ENCODE measurements around the gene CRAMP1.

The CRAMP1 gene

GRCh38 chr16:1597154-1597553 is 15.0 kb upstream of the CRAMP1 start:
- Histone ChIP-seq H3K36me3 (ENCODE audit: control insufficient read depth in 1 of 2, insufficient read depth in 2 of 2, low read length in 2 of 2) (peaks cover 0 to 5% of the 10 kb centered on the region in 2 donors), H3K27ac (ENCODE audit: low read depth, low read length) (no peak overlapping the region), H3K27me3 (ENCODE audit: control insufficient read depth in 1 of 2, insufficient read depth in 2 of 2, low read length in 2 of 2) (no peaks in the 10 kb centered on the region), H3K9me3 (ENCODE audit: control insufficient read depth in 1 of 2, low read length in 2 of 2) (no peaks in the 10 kb centered on the region), H3K9ac (ENCODE audit: low read depth in 1 of 2, low read length in 2 of 2) (no peak overlapping the region), H3K4me3 (ENCODE audit: low read depth in 1 of 2, low read length in 2 of 2) (no peak overlapping the region), H3K4me1 (ENCODE audit: control insufficient read depth in 1 of 2, insufficient read depth in 2 of 2, low read length in 2 of 2) (no peaks in the 10 kb centered on the region)

DNA sequence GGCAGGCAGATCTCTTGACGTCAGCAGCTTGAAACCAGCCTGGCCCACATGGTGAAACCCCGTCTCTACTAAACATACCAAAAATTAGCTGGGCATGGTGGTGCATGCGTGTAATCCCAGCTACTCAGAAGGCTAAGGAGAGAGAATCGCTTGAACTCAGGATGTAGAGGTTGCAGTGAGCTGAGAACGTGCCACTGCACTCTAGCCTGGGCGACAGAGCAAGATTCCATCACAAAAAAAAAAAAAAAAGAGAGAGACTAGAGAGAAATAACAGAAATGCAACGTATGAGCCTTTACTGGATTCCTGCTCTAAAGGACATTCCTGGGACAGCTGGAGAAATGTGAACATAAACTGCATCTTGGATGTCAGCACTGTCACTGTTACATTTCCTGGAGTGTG is 11.1 kb upstream of the CRAMP1 start:
- Histone ChIP-seq H3K4me1 (ENCODE audit: control insufficient read depth in 1 of 2, insufficient read depth in 2 of 2, low read length in 2 of 2) (no peaks in the 10 kb centered on the region), H3K4me3 (ENCODE audit: low read depth in 1 of 2, low read length in 2 of 2) (no peak overlapping the region), H3K27me3 (ENCODE audit: control insufficient read depth in 1 of 2, insufficient read depth in 2 of 2, low read length in 2 of 2) (no peaks in the 10 kb centered on the region), H3K9ac (ENCODE audit: low read depth in 1 of 2, low read length in 2 of 2) (no peak overlapping the region), H3K36me3 (ENCODE audit: control insufficient read depth in 1 of 2, insufficient read depth in 2 of 2, low read length in 2 of 2) (peaks cover 0 to 8% of the 10 kb centered on the region in 2 donors), H3K27ac (ENCODE audit: low read depth, low read length) (no peak overlapping the region), H3K9me3 (ENCODE audit: control insufficient read depth in 1 of 2, low read length in 2 of 2) (no peaks in the 10 kb centered on the region)

DNA sequence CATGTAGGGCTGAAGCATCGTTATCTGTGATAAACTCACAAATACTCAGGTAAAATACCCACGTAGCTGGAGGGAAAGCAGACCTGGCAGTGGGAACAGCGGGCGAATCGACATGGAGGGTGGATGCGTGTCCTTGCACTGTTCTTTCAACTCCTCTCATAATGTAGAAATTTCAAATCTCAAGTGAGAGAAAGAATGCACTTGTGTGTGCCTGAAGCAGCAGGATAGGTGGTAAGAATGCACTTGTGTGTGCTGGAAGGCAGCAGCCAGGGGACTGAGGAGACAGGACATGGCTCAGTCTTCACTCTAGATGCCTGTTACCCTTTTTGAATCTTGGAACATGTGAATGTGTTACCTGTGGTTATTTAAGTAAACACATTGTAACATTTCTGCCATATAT is 10.7 kb upstream of the CRAMP1 start:
- Histone ChIP-seq H3K27me3 (ENCODE audit: control insufficient read depth in 1 of 2, insufficient read depth in 2 of 2, low read length in 2 of 2) (no peaks in the 10 kb centered on the region), H3K4me1 (ENCODE audit: control insufficient read depth in 1 of 2, insufficient read depth in 2 of 2, low read length in 2 of 2) (no peaks in the 10 kb centered on the region), H3K9ac (ENCODE audit: low read depth in 1 of 2, low read length in 2 of 2) (no peak overlapping the region), H3K4me3 (ENCODE audit: low read depth in 1 of 2, low read length in 2 of 2) (no peak overlapping the region), H3K27ac (ENCODE audit: low read depth, low read length) (no peak overlapping the region), H3K36me3 (ENCODE audit: control insufficient read depth in 1 of 2, insufficient read depth in 2 of 2, low read length in 2 of 2) (peaks cover 0 to 8% of the 10 kb centered on the region in 2 donors), H3K9me3 (ENCODE audit: control insufficient read depth in 1 of 2, low read length in 2 of 2) (no peaks in the 10 kb centered on the region)

GRCh38 chr16:1602285-1602684 is 9.9 kb upstream of the CRAMP1 start:
- no peaks in the 10 kb centered on the region for H3K9me3 ChIP-seq (ENCODE audit: control insufficient read depth in 1 of 2, low read length in 2 of 2)
- no peak overlapping the region for H3K27ac ChIP-seq (ENCODE audit: low read depth, low read length)
- H3K4me3 ChIP-seq (ENCODE audit: low read depth in 1 of 2, low read length in 2 of 2) = no peak overlapping the region
- H3K27me3 ChIP-seq (ENCODE audit: control insufficient read depth in 1 of 2, insufficient read depth in 2 of 2, low read length in 2 of 2) = no peaks in the 10 kb centered on the region
- H3K9ac ChIP-seq (ENCODE audit: low read depth in 1 of 2, low read length in 2 of 2) = no peak overlapping the region
- H3K4me1 ChIP-seq (ENCODE audit: control insufficient read depth in 1 of 2, insufficient read depth in 2 of 2, low read length in 2 of 2) = no peaks in the 10 kb centered on the region
- H3K36me3 ChIP-seq (ENCODE audit: control insufficient read depth in 1 of 2, insufficient read depth in 2 of 2, low read length in 2 of 2) = peaks cover 0 to 13% of the 10 kb centered on the region in 2 donors

- no peak overlapping the region for H3K27ac ChIP-seq (ENCODE audit: low read depth, low read length)
- H3K27me3 ChIP-seq (ENCODE audit: control insufficient read depth in 1 of 2, insufficient read depth in 2 of 2, low read length in 2 of 2) = no peaks in the 10 kb centered on the region
- H3K9me3 ChIP-seq (ENCODE audit: control insufficient read depth in 1 of 2, low read length in 2 of 2) = no peaks in the 10 kb centered on the region
- peaks cover 10 to 17% of the 10 kb centered on the region in 2 donors for H3K4me1 ChIP-seq (ENCODE audit: control insufficient read depth in 1 of 2, insufficient read depth in 2 of 2, low read length in 2 of 2)
- peaks cover 0 to 8% of the 10 kb centered on the region in 2 donors for H3K36me3 ChIP-seq (ENCODE audit: control insufficient read depth in 1 of 2, insufficient read depth in 2 of 2, low read length in 2 of 2)
- no peak overlapping the region for H3K9ac ChIP-seq (ENCODE audit: low read depth in 1 of 2, low read length in 2 of 2)
- H3K4me3 ChIP-seq (ENCODE audit: low read depth in 1 of 2, low read length in 2 of 2) = no peak overlapping the region
These were observed 5.4 kb upstream of the CRAMP1 start for GRCh38 chr16:1606774-1607173.

- Histone ChIP-seq H3K36me3 (ENCODE audit: control insufficient read depth in 1 of 2, insufficient read depth in 2 of 2, low read length in 2 of 2) (peaks cover 0 to 5% of the 10 kb centered on the region in 2 donors), H3K9me3 (ENCODE audit: control insufficient read depth in 1 of 2, low read length in 2 of 2) (no peaks in the 10 kb centered on the region), H3K27me3 (ENCODE audit: control insufficient read depth in 1 of 2, insufficient read depth in 2 of 2, low read length in 2 of 2) (no peaks in the 10 kb centered on the region), H3K27ac (ENCODE audit: low read depth, low read length) (no peak overlapping the region), H3K9ac (ENCODE audit: low read depth in 1 of 2, low read length in 2 of 2) (no peak overlapping the region), H3K4me3 (ENCODE audit: low read depth in 1 of 2, low read length in 2 of 2) (no peak overlapping the region), H3K4me1 (ENCODE audit: control insufficient read depth in 1 of 2, insufficient read depth in 2 of 2, low read length in 2 of 2) (peaks cover 10 to 22% of the 10 kb centered on the region in 2 donors)
These were observed 4.2 kb upstream of the CRAMP1 start for GRCh38 chr16:1607971-1608370.

- H3K27me3 ChIP-seq (ENCODE audit: control insufficient read depth in 1 of 2, insufficient read depth in 2 of 2, low read length in 2 of 2) = no peaks in the 10 kb centered on the region
These were observed 1.9 kb upstream of the CRAMP1 start for GRCh38 chr16:1610071-1610898.

DNA sequence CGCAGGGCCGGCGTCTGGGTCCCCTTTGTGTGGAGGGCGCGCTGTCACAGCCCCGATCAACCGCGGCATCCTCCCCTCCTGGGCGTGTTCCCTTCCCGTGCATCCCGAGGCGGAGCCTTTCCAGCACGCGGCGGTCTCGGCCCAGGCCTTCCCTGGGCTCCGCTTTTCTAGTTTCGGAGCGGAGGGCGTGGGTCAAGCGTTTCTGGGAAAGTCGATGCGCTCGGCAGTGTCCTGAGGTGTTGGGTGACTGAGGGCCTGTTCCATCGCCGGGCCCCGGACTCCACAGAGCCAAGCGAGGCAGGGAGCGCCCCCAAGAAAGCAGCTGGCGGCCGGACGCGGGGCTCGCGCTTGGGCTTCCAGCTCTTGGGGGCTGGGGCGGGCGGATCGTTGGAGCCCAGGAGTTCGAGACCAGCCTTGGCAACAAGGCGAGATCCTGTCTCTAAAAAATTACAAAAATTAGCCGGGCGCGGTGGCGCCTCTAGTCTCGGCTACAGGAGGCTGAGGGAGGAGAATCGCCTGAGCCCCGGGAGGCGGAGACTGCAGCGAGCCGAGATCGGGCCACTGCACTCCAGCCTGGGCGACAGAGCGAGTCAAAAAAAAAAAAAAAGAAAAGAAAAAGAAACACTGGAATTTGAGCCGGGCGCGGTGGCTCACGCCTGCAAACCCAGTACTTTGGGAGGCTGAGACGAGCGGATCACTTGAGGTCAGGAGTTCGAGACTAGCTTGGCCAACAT is 1.1 kb upstream of the CRAMP1 start:
- Histone ChIP-seq H3K27me3 (ENCODE audit: control insufficient read depth in 1 of 2, insufficient read depth in 2 of 2, low read length in 2 of 2) (no peaks in the 10 kb centered on the region), H3K4me1 (ENCODE audit: control insufficient read depth in 1 of 2, insufficient read depth in 2 of 2, low read length in 2 of 2) (peaks cover 23 to 38% of the 10 kb centered on the region in 2 donors), H3K9ac (ENCODE audit: low read depth in 1 of 2, low read length in 2 of 2) (peak overlapping the region in 1 of 2 donors; percentile 38), H3K27ac (ENCODE audit: low read depth, low read length) (peak overlapping the region; percentile 65), H3K9me3 (ENCODE audit: control insufficient read depth in 1 of 2, low read length in 2 of 2) (no peaks in the 10 kb centered on the region), H3K36me3 (ENCODE audit: control insufficient read depth in 1 of 2, insufficient read depth in 2 of 2, low read length in 2 of 2) (peaks cover 0 to 5% of the 10 kb centered on the region in 2 donors), H3K4me3 (ENCODE audit: low read depth in 1 of 2, low read length in 2 of 2) (peak overlapping the region; percentile 74 to 81)

More at GRCh38 chr16:1610071-1610898, 1.9 kb upstream of the CRAMP1 start:
- H3K4me3 ChIP-seq (ENCODE audit: low read depth in 1 of 2, low read length in 2 of 2) = peak overlapping the region; percentile 63 to 81
- H3K9ac ChIP-seq (ENCODE audit: low read depth in 1 of 2, low read length in 2 of 2) = peak overlapping the region; percentile 57 to 66
- peaks cover 0 to 5% of the 10 kb centered on the region in 2 donors for H3K36me3 ChIP-seq (ENCODE audit: control insufficient read depth in 1 of 2, insufficient read depth in 2 of 2, low read length in 2 of 2)
- H3K9me3 ChIP-seq (ENCODE audit: control insufficient read depth in 1 of 2, low read length in 2 of 2) = no peaks in the 10 kb centered on the region
- H3K27ac ChIP-seq (ENCODE audit: low read depth, low read length) = peak overlapping the region; percentile 65
- H3K4me1 ChIP-seq (ENCODE audit: control insufficient read depth in 1 of 2, insufficient read depth in 2 of 2, low read length in 2 of 2) = peaks cover 19 to 35% of the 10 kb centered on the region in 2 donors

GRCh38 chr16:1613211-1613622 is 1.1 kb downstream of the CRAMP1 start:
- Histone ChIP-seq H3K27ac (ENCODE audit: low read depth, low read length) (no peak overlapping the region), H3K4me1 (ENCODE audit: control insufficient read depth in 1 of 2, insufficient read depth in 2 of 2, low read length in 2 of 2) (peaks cover 23 to 38% of the 10 kb centered on the region in 2 donors), H3K27me3 (ENCODE audit: control insufficient read depth in 1 of 2, insufficient read depth in 2 of 2, low read length in 2 of 2) (no peaks in the 10 kb centered on the region), H3K4me3 (ENCODE audit: low read depth in 1 of 2, low read length in 2 of 2) (peak overlapping the region; percentile 66 to 83), H3K9ac (ENCODE audit: low read depth in 1 of 2, low read length in 2 of 2) (peak overlapping the region; percentile 56 to 71), H3K36me3 (ENCODE audit: control insufficient read depth in 1 of 2, insufficient read depth in 2 of 2, low read length in 2 of 2) (peaks cover 7 to 17% of the 10 kb centered on the region in 2 donors), H3K9me3 (ENCODE audit: control insufficient read depth in 1 of 2, low read length in 2 of 2) (no peaks in the 10 kb centered on the region)

Measured in duodenal mucosa (tissue), 2 donors.